Activated gamma-delta T cell (primary cell): ENCODE data around the gene NSD2.

Experiments used
- DNase-seq: peaks from one replicate; lab custom pipeline; 2025; lab: John Stamatoyannopoulos, UW

Gene NSD2

DNA sequence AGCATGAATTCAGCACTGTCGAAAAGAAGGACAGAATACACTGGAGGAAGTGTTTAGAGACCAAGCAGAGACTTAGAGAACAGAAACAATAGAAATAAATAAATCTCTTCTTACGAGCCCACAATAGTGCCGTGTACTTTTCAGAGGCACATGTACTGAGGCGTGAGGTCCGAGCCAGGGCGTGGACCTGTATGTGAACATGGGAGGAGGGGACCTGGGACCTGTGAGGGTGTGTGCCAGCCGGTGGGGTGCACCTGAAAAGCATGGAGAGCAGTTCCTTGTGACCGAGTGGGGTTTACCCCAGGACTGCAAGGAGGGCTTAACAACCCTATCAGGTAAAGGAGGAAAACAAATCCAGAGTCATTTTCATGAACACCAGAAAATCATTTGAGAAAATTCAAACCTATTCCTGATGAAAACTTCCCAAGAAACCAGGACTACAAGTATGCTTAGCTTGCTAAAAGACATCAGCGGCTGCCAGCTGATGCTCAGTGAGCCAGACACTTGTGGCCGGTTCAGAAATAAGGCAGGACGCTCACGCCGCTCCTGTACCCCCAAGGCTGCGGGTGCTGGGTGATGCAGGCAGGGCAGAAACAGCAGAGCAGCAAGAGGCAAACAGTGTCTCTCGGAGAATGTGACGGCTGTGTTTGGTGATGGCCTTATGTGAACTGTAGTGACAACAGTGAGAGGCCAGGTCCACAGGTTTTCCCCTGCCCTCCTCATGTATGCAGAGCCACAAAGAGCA is 100.4 kb downstream of the NSD2 start:
- DNase-seq, result no peak

DNA sequence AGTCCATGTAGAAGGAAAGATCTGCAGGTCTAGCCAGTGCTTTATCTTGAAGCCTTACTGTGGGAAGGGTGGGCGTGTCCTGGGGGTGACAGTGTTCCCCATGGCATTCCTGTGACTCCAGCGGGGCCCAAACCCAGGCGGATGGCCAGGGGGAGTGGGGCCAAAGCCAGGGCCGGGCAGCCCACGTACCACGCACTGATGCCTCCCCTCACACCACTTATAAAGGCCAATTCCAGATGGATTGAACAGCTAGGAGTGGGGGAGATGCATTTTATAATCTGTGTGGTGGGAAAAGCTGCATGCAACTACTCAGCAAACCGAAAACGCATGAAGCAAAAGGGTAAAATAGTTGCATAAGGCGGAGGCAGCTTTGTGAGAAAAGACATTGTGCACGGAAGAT is 101.2 kb downstream of the NSD2 start:
- no peak for DNase-seq

DNA sequence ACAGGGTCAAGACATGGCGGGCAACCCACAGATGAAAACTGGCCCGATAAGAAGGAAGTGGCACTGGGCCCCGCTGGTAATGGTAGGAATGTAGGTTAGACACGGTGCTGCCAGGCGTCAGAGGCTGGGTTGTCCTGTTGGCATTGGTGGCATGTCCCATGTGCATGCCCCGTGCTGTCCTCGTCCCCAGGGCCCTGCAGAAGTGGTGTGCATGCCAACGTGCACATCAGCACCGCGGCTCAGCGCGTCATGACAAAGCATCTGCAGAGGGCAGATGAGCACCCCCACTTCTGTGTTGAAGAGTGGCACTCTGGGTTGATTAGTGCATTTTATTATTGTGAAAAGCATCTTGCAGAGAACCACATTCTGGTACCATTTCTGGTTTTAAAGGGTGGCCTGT is 102.0 kb downstream of the NSD2 start:
- DNase-seq, result no peak

DNA sequence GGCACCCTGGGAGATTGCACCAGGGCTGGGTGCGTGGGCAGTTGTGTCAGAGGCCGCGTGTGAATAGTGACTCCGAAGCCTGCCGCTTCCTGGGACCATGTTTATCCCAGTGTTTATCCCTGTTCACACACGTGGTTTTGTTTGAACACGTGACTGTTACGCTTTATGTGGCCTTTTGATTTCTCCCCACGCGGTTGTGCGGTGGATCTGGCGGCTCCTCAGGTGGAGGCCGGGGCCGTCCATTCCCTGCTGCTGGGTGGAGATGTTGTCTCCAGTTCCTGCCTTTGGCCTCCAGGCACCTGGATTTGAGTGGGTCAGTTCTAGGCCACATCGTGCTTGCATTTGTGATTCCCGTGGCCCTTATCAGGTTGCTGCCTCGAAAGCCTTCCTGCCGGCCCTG is 102.5 kb downstream of the NSD2 start:
- no peak for DNase-seq

DNA sequence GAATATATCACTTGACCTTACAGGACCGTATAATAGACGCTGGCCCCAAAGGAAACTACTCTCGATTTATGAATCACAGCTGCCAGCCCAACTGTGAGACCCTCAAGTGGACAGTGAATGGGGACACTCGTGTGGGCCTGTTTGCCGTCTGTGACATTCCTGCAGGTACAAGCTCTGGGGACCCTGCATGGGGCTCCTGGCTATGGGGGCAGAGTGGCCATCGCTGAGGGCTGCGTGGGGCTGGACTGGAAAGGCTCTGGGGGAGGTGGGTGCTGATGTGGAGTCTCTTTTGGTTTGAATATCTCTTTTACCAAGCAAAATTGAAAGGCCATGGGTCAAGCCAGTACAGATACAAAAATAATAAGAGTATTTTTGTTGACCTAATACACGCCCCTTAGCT is 103.6 kb downstream of the NSD2 start:
- no peak for DNase-seq

DNA sequence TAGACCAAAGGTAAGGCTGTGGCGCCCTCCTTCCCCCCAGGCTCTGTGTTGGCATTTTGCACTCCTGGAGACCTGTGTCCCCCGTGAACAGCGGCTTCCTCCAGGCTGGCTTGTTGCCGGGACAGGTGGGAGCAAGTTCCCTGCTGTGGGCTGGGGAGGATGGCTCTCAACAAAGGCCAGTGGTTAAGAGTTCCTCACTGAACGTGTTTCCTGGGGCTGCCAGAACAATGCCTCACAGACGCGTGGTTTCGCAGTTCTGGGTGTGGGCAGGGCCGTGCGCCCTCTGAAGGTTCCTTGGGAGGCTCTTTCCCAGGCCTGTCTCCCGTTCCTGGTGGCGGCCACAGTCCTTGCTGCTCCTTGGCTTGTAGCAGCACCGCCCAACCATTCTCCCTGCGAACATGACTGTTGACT is 104.2 kb downstream of the NSD2 start:
- DNase-seq, result no peak

DNA sequence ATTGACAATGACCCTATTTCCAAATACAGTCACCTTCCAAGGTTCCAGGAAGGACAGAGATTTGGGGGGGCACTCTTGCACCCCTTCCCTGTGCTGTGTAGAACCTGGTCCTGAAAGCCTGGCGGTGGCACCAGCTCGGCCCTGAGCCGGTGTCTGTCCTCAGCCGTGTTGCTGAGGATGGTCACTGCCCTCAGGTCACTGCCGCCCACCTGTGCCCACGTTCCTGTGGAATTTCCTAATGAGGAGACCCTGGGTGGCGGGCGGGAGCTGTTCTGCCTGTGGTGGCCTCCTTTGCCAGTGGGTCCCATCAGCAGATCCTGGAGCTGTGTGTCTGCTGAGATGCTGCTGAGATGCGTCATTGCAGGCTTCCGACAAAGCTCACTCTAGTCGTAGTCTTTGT is 104.7 kb downstream of the NSD2 start:
- no peak for DNase-seq

DNA sequence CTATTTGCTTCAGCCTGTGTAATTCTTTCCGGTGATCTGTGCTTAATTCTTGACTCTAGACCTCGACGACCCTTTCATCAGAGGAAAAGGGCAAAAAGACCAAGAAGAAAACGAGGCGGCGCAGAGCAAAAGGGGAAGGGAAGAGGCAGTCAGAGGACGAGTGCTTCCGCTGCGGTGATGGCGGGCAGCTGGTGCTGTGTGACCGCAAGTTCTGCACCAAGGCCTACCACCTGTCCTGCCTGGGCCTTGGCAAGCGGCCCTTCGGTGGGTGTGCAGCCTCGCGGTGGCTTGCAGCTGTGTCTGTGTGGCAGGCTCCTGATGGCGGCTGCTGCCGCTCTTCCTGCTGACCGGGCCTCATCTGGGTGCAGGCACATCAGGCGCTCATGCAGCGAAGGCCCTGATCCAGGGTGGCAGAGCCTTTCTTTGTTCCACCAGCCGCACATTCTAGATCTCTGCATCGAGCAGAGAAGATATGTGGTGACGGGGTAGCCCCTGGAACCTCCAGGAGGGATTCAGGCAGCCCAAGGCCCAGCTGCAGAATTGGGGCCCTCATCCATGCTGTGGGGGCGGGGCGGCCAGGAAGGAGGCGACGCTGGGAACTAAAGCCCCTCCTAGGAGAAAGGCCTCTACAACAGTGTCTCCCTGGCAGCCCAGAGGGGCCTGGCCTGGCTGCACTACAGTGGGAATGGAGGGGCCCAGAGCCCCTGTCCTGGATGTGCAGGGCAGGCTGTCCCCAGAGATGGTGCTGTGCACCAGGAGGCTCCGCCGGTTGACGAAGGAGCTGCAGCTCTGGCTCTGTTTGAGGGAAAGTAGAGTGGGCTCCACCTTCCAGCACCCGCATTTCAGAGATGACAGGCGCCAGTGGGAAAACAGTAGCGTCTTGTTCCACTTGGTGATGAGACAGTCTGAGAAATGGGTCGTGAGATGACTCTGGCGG is 105.5 kb downstream of the NSD2 start:
- no peak for DNase-seq

DNA sequence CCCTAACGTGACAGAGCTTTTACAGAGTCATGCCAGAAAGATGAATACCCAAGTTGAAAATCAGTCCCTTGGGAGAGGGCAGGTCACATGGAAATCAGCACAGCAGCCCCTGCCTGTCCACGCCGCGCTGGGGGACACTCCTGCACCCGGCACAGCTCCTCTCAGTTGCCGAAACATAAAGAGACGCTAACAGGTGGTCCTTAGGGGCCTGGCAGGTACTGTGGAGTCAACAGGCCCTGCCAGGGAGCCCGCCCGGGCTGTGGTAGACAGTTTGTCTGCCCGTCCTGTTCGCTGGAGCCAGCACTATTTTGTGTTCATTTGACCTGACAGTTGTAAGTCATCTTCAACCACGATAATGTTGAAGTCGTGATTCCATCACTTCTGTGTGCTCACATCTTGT is 107.0 kb downstream of the NSD2 start:
- DNase-seq, result no peak

DNA sequence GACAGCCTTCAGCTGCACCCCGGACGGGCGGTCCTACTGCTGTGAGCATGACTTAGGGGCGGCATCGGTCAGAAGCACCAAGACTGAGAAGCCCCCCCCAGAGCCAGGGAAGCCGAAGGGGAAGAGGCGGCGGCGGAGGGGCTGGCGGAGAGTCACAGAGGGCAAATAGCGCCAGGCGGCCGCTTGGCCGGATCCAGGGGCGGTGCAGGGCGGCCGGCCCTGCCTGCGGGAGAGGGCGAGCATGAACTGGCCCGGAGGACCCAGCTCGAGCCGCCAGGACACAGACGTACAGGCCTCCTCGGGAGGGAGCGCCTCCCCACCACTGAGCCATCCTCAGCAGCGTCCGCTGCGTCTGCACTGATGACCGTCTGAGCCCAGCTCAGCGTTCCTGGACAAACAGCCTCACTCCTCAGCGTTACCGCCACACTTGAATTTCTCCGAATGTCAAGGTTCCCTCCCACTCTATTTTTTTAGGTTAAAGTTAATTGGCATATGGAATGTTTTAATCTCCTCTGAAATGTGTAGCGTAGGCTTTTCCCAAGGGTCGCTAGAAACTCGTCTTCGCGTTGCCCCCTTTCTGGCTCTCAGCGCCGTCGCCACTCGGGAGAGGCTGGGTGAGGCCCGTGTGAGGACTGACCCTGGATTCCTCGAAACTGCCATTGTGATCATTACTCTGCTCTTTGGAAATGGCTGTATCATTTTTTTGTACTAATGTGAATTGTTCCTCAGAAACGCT is 107.7 kb downstream of the NSD2 start:
- no peak for DNase-seq

DNA sequence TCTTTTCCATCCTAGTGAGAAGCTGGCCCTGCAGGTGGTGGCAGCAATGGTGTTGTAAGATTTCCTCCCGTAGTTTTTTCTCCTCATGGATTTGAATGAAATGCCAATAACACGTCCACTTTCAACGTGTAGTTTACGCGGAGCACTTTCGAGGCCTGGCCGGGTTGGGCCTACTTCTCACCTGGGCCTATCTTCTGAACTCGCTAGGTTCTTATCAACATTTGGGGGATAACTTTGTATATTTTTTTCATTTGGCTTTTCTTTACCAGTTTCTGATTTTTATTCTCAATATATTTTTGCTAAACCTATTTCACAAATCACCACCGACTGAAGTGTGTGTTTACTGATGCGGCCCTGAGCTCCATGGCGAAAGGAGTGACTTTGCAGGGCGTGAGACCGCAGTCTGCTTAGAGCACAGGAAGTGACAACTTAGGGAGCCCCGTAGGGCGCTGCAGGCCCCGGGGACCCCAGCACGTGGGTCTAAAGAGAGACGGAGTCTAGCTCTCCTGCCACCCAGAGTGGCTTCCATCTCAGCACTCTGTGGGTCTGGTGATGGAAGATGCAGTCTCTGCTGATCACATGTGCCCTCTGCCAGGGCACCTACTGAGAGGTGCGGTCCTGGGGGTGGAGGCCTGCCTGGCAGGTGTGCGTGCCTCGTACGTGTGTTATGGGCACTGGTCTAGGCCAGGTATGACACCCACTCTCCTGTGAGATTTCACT is 108.4 kb downstream of the NSD2 start:
- no peak for DNase-seq

DNA sequence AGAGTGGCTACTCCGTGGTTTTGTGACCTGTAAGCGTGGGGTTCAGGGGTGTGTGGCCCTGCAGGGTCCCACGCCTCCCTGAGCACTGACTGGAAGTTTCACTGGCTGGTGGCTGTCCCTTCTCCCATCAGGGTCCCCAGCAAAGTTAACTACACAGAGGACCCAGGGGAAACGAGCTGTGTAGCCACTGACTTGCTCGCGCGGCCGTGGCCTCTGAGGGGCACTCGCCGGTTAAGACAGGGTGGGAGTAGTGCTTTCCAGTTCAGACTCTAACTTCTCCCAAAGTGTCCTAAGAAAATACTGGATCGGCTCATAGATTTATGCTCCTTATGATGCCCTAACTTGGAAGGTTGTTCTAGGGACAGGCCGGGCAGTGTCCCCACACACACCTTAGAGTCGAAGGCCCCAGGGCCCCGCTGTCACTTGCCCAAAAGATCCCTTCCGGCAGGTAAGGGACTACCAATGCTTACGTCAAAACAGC is 109.4 kb downstream of the NSD2 start:
- DNase-seq, result no peak

DNA sequence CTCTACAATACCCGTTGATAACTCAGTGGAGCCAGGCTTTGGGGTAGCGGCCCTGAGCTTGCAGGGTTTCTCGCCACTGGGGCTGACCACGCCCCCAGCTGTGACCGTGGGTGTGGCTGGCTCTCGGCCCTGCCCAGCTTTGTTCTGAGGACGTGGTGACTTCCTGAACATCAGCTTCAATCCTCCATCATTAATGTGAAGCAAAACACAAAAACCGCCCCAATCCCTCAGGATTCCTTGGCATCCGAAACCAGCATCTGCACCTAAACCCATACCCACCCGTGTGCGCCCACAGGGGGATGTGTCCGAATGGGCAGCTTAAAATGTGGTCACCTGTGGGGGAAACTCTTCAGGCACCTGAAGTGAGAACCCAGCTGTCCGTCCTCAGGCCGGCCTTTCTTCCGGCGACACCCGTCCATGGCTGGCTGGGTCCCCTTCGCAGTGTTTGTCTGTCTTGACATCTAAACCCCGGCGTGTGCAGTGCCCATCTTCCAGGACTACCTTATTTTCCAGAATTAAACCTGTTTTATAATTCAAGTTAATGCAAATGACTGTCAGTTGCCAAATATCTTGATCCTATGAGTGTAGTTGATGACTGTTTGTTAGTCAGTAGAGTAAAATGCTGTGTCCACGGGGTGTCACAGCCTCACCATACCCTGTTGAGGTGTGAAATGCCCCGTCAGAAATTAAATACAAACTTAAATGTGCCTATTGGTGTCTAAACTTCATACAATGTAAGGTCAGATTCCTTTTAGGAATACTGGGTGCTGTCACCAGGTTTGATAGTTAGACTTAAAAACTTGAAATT is 110.3 kb downstream of the NSD2 start:
- DNase-seq, result no peak

DNA sequence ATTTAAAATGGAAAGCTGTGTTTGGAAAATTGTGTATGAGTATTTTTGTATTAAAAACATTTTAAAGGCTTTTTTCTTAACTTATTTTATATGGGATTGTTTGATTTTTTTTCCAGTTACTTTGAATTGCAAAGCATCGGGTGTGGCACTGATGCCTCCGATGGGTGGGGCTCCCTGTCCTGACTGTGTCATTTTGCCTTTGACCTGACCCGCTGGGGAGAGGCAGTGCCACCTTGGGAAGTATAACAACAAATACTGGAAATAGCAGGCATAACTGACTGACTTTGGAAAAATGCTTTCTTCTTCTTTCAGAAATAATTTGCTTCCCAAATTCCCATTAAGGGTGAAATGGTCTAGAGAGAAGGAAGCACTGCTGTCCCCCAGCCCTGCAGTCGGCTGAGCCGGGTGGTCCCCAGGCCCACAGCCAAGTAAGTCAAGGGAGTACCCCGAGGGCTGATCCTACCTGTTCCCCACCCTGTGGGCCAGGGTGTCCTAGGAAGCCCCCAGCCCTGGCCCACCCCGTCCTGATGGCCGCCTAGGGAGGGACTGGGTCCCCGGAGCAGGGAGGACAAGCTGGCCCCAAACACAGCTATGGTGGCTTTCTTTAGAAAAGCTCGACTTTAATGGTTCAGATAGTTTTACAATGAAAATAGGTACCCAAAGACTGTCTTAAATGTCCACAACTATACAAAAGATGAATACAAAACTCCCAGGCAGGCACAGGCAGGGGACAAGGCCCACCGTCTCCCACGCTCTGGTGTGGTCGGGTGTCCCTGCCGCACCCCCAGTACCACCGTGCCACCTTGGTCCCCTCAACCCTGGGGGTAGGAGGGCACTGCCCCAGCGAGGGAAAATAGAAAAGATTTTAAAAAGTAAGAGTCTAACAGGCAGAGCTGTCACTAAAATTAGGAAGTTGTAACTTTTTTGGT is 111.2 kb downstream of the NSD2 start:
- DNase-seq, result no peak

DNA sequence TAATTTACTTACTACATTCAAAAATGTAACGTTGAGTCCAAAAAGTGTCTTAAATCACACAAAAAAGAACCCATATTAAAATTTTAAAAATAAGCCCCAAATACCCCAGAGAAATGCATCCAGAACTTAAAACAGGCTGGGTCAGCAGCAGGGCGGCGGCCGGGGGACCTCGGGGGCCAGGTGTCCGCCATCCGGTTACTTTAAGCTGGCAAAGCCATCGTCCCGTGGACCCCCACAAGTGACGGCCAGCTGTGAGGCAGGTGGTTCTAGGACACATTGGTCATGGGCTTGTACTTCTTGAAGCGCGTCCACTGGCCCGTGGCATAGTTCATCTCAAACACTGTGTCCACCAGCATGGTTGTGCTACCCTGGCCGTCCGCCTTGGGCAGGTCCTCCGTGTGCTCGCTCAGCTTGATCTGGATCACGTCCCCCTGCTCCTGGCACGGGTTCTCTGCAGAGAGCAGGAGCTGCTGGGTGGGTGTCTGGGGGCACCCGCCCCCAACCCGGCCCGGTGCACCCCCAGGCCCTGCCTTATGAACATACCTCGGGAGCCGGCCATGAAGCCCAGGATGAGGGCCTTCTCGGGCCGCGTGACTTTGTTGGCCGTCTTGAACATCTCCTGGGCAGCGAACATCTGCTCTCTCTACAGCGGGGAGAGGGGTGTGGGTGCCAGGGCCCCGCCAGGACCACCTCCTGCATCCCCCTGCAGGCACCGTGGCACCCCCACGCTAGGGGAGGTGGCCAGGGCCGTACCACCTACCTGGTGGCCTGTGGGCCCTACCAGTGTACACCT is 112.1 kb downstream of the NSD2 start:
- no peak for DNase-seq

DNA sequence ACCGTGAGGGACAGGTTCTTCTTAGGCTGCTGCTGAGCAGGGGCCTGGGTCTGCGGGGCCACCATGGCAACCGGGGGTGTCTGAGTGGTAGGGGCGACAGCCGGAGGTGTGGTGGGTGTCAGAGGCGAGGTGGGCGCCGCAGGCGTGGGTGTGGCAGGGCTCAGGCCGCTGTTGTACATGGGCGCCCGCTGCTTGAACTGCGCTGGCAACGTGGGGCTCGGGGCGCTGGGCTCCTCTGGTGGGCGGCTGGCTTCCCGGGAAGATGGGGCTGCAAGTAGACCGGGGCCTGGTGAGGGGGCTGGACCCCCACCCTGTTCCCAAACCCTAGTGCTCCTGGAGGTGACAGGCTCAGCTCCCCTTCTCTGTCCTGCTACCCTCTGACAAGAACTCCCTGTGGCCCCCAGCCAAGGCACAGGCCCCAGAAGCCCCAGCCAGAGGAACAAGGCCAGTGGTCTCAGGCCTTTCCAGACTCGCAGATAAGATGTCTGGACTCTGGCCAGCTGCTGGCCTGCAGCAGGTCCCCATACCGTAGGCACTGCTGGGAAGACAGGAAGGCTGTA is 112.7 kb downstream of the NSD2 start:
- no peak for DNase-seq

DNA sequence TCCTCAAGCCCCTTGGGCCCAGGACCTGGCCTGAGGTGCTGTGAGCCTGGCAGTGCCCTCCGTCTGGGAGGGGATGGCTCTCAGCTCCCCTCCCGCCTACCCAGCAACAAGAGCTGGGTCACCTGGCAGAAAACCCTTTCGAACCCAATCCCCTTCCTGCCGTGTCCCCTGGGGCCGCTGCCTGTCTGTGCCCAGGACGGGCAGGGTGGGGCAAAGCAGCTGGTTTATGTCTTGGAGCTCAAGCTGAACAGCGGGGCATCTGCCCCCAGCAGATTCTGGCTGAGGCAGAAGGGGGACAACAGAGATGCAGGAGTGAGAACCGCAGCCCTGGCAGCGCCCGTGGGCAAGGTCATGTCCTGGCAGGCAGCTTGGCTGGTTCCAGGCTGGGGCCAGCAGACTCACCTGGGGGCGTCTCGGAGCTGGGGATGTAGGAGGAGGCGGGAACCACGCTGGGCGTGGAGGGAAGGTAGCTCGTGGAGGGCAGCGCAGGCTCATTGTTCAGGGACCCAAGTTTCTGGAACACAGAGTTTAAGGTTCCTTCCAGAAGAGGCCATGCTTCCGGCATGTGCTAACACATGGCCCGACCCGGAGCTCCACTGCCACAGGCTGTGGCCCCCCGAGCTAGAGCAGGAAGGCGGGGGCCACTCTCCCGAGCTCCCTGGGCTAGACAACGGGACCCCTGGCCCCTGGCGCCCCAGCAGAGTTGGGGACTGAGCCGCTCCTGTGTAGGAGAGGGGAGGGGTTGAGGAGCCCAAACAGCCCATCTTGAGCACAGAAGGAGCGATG is 113.4 kb downstream of the NSD2 start:
- DNase-seq, result no peak

DNA sequence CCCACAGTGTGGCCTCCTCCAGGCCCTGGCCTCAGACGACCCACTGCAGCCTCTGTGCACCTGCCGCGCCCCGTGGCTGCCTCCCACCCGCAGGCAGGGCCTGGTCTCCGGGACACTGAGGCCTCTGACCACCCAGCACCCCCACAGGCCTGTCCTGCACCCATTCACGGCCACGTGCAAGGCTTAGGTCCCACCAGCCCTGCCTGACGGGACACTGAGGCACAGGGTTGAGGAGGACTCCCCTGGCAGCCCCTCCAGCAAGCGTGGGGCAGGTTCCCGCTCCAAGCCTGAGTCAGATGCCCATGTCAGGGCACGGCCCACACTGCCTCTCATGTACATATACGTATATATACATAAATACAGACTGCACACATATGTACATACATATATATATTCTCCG is 114.1 kb downstream of the NSD2 start:
- DNase-seq, result no peak
